GM18505 (cell line): ENCODE data around the gene DACT3.

Source experiments
- ATAC-seq: cut with Tn5 transposase; IDR thresholded peaks from one replicate; pipeline ENCODE4 v1.9.1; 2021; ENCODE audit not compliant: unreplicated experiment
- POLR2A ChIP-seq: IDR thresholded peaks from 4 replicates; pipeline ENCODE4 v1.6.1; 2011; ENCODE audit warnings: borderline replicate concordance; ENCODE audit not compliant: insufficient read depth, insufficient read length; ENCODE audit errors: extremely low read depth

Gene DACT3

DNA sequence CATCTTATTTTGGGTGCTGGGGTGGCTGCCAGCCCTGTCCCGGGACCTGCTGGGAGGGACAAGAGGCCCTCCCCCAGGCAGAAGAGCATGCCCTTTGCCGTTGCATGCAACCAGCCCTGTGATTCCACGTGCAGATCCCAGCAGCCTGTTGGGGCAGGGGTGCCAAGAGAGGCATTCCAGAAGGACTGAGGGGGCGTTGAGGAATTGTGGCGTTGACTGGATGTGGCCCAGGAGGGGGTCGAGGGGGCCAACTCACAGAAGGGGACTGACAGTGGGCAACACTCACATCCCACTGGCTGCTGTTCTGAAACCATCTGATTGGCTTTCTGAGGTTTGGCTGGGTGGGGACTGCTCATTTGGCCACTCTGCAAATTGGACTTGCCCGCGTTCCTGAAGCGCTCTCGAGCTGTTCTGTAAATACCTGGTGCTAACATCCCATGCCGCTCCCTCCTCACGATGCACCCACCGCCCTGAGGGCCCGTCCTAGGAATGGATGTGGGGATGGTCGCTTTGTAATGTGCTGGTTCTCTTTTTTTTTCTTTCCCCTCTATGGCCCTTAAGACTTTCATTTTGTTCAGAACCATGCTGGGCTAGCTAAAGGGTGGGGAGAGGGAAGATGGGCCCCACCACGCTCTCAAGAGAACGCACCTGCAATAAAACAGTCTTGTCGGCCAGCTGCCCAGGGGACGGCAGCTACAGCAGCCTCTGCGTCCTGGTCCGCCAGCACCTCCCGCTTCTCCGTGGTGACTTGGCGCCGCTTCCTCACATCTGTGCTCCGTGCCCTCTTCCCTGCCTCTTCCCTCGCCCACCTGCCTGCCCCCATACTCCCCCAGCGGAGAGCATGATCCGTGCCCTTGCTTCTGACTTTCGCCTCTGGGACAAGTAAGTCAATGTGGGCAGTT is 51.2 kb downstream of the DACT3 start:
- no peak for ATAC-seq

GRCh38 chr19:46608581-46609345 is 52.2 kb downstream of the DACT3 start:
- TF ChIP-seq POLR2A = no peak
- no peak for ATAC-seq

More for the DNA sequence above, 51.2 kb downstream of the DACT3 start:
- no peak for TF ChIP-seq POLR2A

DNA sequence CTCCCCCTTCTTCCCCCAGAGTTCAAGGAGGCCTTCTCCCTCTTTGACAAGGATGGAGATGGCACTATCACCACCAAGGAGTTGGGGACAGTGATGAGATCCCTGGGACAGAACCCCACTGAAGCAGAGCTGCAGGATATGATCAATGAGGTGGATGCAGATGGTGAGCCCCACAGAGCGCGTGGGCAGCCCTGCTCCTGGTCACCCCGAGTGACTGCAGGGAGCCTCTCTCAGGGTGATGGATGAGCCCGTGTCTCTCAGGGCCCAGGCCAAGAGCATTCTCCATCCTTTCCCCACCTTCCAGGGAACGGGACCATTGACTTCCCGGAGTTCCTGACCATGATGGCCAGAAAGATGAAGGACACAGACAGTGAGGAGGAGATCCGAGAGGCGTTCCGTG is 52.8 kb downstream of the DACT3 start:
- no peak for TF ChIP-seq POLR2A
- no peak for ATAC-seq

GRCh38 chr19:46607448-46607841 is 53.5 kb downstream of the DACT3 start:
- no peak for ATAC-seq
- no peak for TF ChIP-seq POLR2A

GRCh38 chr19:46606681-46607447 is 54.1 kb downstream of the DACT3 start:
- no peak for ATAC-seq
- no peak for TF ChIP-seq POLR2A

GRCh38 chr19:46606019-46606418 is 55.0 kb downstream of the DACT3 start:
- no peak for TF ChIP-seq POLR2A
- ATAC-seq = no peak

- peak; percentile 24 for TF ChIP-seq POLR2A
- ATAC-seq = no peak
These were observed 55.6 kb downstream of the DACT3 start for GRCh38 chr19:46605356-46605821.

GRCh38 chr19:46604781-46605355 is 56.1 kb downstream of the DACT3 start:
- ATAC-seq = no peak
- no peak for TF ChIP-seq POLR2A

DNA sequence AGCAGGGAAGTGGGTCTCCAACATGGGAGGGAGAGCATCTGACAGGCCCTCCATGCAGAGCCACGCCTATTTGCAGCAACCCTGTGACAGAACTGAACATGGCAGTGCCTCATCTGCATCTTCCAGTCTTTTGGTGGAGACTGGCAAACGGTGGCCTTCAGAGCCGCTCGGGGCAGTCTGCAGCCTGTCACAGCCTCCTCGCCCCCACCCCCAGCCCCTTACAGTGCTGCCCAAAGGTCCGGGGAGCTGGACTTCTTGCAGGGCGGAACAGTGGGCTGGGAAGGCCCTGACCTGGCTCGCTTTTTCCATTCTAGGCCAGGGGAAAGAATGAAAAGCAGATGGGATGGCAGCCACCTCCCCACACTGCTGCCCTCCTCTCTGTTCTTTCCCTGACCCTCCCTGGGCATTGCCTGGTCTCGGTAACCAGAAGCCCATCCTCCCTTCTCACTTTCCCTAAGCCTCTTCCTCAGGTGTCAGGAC is 57.2 kb downstream of the DACT3 start:
- no peak for TF ChIP-seq POLR2A
- ATAC-seq = no peak

GRCh38 chr19:46603195-46603637 is 57.8 kb downstream of the DACT3 start:
- no peak for ATAC-seq
- TF ChIP-seq POLR2A = no peak

GRCh38 chr19:46602392-46603194 is 58.4 kb downstream of the DACT3 start:
- peak; percentile 25 for TF ChIP-seq POLR2A
- no peak for ATAC-seq

GRCh38 chr19:46601318-46602224 is 59.4 kb downstream of the DACT3 start, which contains the start of gene CALM3:
Gene CALM3, plus strand, starts transcription at chr19:46601330. Its CDS starts 105 bp downstream, at chr19:46601435.
- no peak for ATAC-seq
- TF ChIP-seq POLR2A = peak; percentile 83
